HL-60 (cell line): Measurements from ENCODE around the gene ATP5PO.

Experiments used
- GABPA ChIP-seq: IDR thresholded peaks from 2 replicates; pipeline ENCODE4 v1.6.1; 2012; ENCODE audit warnings: low read depth
- POLR2AphosphoS5 ChIP-seq: IDR thresholded peaks from 2 replicates; pipeline ENCODE4 v1.6.1; 2012; ENCODE audit warnings: low read depth
- SPI1 ChIP-seq: IDR thresholded peaks from 2 replicates; pipeline ENCODE4 v1.6.1; 2012; ENCODE audit warnings: low read depth, mild to moderate bottlenecking, borderline replicate concordance
- TF ChIP-seq, protein P1 (sequence below): IDR thresholded peaks from one replicate; pipeline ENCODE4 v1.5.1; 2011; ENCODE audit warnings: low read length, control low read depth, inconsistent platforms; ENCODE audit not compliant: insufficient read depth
- TF ChIP-seq, protein P2 (sequence below): IDR thresholded peaks from 2 replicates; pipeline ENCODE4 v1.6.1; 2012; ENCODE audit warnings: low read depth; ENCODE audit not compliant: insufficient replicate concordance

DNA sequence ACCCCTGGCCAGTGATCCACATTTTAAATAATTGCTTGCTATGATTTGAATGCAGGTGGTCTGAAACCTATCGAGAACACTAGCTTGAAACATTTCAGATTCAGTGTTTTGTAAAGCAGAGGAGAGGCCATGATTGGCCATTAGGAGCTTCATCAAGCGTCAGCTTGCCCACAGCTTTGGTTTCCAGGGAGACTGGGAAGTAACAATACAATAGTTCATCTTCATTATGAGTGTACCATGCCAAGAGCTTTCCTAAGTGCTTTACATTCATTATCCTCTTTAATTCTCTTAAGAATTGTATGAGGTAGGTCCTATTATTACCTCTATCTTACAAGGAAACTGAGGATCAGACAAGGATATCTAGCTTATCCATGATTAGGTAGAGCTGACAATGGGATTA is 27.7 kb upstream of the ATP5PO start:
- TF ChIP-seq, protein P1, sequence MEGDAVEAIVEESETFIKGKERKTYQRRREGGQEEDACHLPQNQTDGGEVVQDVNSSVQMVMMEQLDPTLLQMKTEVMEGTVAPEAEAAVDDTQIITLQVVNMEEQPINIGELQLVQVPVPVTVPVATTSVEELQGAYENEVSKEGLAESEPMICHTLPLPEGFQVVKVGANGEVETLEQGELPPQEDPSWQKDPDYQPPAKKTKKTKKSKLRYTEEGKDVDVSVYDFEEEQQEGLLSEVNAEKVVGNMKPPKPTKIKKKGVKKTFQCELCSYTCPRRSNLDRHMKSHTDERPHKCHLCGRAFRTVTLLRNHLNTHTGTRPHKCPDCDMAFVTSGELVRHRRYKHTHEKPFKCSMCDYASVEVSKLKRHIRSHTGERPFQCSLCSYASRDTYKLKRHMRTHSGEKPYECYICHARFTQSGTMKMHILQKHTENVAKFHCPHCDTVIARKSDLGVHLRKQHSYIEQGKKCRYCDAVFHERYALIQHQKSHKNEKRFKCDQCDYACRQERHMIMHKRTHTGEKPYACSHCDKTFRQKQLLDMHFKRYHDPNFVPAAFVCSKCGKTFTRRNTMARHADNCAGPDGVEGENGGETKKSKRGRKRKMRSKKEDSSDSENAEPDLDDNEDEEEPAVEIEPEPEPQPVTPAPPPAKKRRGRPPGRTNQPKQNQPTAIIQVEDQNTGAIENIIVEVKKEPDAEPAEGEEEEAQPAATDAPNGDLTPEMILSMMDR: no peak
- TF ChIP-seq POLR2AphosphoS5 (no peak), SPI1 (no peak), GABPA (no peak)
- TF ChIP-seq, protein P2, sequence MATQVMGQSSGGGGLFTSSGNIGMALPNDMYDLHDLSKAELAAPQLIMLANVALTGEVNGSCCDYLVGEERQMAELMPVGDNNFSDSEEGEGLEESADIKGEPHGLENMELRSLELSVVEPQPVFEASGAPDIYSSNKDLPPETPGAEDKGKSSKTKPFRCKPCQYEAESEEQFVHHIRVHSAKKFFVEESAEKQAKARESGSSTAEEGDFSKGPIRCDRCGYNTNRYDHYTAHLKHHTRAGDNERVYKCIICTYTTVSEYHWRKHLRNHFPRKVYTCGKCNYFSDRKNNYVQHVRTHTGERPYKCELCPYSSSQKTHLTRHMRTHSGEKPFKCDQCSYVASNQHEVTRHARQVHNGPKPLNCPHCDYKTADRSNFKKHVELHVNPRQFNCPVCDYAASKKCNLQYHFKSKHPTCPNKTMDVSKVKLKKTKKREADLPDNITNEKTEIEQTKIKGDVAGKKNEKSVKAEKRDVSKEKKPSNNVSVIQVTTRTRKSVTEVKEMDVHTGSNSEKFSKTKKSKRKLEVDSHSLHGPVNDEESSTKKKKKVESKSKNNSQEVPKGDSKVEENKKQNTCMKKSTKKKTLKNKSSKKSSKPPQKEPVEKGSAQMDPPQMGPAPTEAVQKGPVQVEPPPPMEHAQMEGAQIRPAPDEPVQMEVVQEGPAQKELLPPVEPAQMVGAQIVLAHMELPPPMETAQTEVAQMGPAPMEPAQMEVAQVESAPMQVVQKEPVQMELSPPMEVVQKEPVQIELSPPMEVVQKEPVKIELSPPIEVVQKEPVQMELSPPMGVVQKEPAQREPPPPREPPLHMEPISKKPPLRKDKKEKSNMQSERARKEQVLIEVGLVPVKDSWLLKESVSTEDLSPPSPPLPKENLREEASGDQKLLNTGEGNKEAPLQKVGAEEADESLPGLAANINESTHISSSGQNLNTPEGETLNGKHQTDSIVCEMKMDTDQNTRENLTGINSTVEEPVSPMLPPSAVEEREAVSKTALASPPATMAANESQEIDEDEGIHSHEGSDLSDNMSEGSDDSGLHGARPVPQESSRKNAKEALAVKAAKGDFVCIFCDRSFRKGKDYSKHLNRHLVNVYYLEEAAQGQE: no peak
